H1 (cell line): Measurements from ENCODE around the gene ERFE.

Experiments used
- CREB1 ChIP-seq: IDR thresholded peaks from 2 replicates; pipeline ENCODE4 v1.6.1; 2012; ENCODE audit warnings: inconsistent platforms
- EZH2 ChIP-seq: fragments of 200-600 bp; sonication (generic); IDR thresholded peaks from 2 replicates; pipeline ENCODE4 v1.7.1; 2012; ENCODE audit warnings: low read depth, mild to moderate bottlenecking, moderate library complexity, low read length, inconsistent platforms; ENCODE audit not compliant: severe bottlenecking
- GABPA ChIP-seq: IDR thresholded peaks from 2 replicates; pipeline ENCODE4 v1.6.1; 2011; ENCODE audit warnings: mild to moderate bottlenecking, low read length, moderate library complexity, borderline replicate concordance; ENCODE audit not compliant: insufficient read depth
- TEAD4 ChIP-seq: IDR thresholded peaks from 2 replicates; pipeline ENCODE4 v1.6.1; 2012; ENCODE audit warnings: low read depth, low read length, inconsistent platforms, mixed read lengths
- YY1 ChIP-seq: IDR thresholded peaks from 2 replicates; pipeline ENCODE4 v1.6.1; 2011; ENCODE audit warnings: low read depth, mild to moderate bottlenecking, low read length
- TF ChIP-seq, protein P1 (sequence below), 3 experiments: IDR thresholded peaks; 1 replicate in 2 of 3; 2 replicates in 1 of 3; pipeline versions ENCODE4 v1.5.1 to v1.6.1; 2011; ENCODE audit warnings: low read length in 3 of 3, mild to moderate bottlenecking in 3 of 3, inconsistent platforms in 2 of 3, low read depth in 1 of 3, moderate library complexity in 1 of 3; ENCODE audit not compliant: insufficient read depth in 1 of 3; ENCODE audit errors: control extremely low read depth in 1 of 3

DNA sequence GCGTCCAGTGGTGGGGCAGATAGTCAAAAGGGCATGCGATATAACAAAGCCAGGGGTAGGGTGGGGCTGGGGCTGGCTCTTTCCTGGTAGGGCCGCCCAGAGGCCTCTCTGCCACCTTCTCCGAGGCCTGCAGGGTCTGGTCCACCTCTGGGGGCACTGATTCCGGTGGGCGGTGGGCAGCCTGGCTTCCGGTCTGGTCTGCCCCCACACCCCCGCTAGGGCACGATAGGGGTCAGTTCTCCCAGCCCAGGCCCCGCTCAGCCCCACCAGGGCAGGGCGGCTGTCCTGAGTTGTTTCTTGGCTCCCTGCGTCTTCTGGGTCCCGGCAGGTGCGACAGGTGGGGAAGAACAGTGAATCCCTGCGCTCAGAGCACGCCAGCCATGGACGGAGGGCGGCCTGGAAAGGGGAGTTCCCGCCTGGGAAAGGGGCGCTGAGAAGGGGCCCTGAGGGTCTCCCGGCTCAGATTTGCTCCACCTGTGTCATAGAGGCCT lies 707 bp upstream of the ERFE start:
- no peak for TF ChIP-seq GABPA
- TF ChIP-seq, protein P1, sequence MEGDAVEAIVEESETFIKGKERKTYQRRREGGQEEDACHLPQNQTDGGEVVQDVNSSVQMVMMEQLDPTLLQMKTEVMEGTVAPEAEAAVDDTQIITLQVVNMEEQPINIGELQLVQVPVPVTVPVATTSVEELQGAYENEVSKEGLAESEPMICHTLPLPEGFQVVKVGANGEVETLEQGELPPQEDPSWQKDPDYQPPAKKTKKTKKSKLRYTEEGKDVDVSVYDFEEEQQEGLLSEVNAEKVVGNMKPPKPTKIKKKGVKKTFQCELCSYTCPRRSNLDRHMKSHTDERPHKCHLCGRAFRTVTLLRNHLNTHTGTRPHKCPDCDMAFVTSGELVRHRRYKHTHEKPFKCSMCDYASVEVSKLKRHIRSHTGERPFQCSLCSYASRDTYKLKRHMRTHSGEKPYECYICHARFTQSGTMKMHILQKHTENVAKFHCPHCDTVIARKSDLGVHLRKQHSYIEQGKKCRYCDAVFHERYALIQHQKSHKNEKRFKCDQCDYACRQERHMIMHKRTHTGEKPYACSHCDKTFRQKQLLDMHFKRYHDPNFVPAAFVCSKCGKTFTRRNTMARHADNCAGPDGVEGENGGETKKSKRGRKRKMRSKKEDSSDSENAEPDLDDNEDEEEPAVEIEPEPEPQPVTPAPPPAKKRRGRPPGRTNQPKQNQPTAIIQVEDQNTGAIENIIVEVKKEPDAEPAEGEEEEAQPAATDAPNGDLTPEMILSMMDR (IDR thresholded peaks at IDR 0.05; ENCODE audit: control extremely low read depth in 1 of 3, insufficient read depth in 1 of 3, low read depth in 1 of 3, low read length in 3 of 3) = no peak
- no peak for TF ChIP-seq CREB1
- no peak for TF ChIP-seq TEAD4
- no peak for TF ChIP-seq YY1
- TF ChIP-seq EZH2 = no peak
